ENCODE data around the gene ACLY. TPM values are rescaled to one million over a fixed set of nuclear protein-coding genes. Genes with fewer than 3 reads are reported as not detected.

Gene ACLY
- total and polyA plus RNA-seq, 2 of the 13 experiments (the other 11 are each of a cell fraction or from before 2014, with no cell fraction given) = 111 to 218 TPM

DNA sequence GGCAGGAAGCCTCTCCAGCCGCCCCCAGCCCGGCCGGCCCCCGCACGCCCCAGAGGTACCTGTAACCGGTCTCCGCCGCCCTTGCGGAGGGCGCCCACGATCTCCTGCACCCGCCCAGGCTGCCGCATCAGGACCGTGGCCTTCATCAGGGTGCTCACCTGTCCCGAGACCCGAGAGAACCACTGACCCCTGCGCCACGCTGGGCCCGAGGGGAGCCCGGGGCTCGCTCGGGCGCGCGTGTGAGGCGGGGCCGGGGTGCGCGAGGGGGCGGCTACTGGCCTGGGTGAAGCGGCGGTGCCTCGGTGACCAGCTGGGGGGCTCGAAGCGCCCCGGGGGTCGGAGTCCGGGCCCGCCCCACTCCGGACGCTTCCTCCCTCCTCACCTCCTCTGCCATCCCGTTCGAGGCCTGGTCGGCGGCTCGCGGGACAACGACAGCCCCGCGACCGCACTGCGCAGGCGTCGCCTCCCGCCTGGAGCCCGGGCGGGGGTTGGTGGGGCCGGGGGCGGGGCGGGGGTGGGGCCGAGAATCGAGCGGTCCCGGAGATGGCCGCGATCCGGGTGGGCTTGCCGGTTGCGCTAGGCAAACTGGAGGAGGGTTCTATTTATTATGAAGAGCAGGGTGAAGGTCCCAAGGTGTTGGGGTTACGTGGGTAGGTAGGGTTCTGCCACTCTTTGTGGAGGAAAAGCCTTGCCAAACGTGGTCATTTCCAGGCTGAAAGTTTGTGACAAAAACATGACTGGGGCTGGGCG is 82.8 kb downstream of the ACLY start, which contains the start of gene NT5C3B (continued):
- TF ChIP-seq RNF219 (CRISPR knock-in tag; IDR thresholded peaks at IDR 0.05) (no peak), HOXA9 (CRISPR knock-in tag; IDR thresholded peaks at IDR 0.05; ENCODE audit: borderline replicate concordance) (no peak; the same call in 1 of the 2 replicates), MEIS1 (CRISPR knock-in tag; IDR thresholded peaks at IDR 0.05; ENCODE audit: borderline replicate concordance) (peak; percentile 59; the same call in 1 of the 2 replicates), ZNF691 (CRISPR knock-in tag; IDR thresholded peaks at IDR 0.05; ENCODE audit: borderline replicate concordance, low read depth) (no peak), ZNF274 (CRISPR knock-in tag; IDR thresholded peaks at IDR 0.05) (peak; percentile 73; the same call in 1 of the 2 replicates), ZNF674 (CRISPR knock-in tag; IDR thresholded peaks at IDR 0.05; ENCODE audit: low read depth) (peak; percentile 83; the same call in 1 of the 2 replicates), NFRKB (IDR thresholded peaks at IDR 0.05) (no peak), SMAD9 (CRISPR knock-in tag; IDR thresholded peaks at IDR 0.05) (peak; percentile 69; the same call in 1 of the 2 replicates), CHD4 (IDR thresholded peaks at IDR 0.05; ENCODE audit: borderline replicate concordance, low read length) (no peak), TOE1 (CRISPR knock-in tag; IDR thresholded peaks at IDR 0.05) (no peak), WIZ (CRISPR knock-in tag; IDR thresholded peaks at IDR 0.05) (peak; percentile 60; the same call in 1 of the 2 replicates), ZNF24 (IDR thresholded peaks at IDR 0.05) (no peak), KAT7 (CRISPR knock-in tag; IDR thresholded peaks at IDR 0.05; ENCODE audit: borderline replicate concordance) (peak; percentile 48; the same call in 1 of the 2 replicates)
- TF ChIP-seq, protein P1, sequence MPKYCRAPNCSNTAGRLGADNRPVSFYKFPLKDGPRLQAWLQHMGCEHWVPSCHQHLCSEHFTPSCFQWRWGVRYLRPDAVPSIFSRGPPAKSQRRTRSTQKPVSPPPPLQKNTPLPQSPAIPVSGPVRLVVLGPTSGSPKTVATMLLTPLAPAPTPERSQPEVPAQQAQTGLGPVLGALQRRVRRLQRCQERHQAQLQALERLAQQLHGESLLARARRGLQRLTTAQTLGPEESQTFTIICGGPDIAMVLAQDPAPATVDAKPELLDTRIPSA (CRISPR knock-in tag; IDR thresholded peaks at IDR 0.05; ENCODE audit: borderline replicate concordance) = no peak
- TF ChIP-seq, protein P2, sequence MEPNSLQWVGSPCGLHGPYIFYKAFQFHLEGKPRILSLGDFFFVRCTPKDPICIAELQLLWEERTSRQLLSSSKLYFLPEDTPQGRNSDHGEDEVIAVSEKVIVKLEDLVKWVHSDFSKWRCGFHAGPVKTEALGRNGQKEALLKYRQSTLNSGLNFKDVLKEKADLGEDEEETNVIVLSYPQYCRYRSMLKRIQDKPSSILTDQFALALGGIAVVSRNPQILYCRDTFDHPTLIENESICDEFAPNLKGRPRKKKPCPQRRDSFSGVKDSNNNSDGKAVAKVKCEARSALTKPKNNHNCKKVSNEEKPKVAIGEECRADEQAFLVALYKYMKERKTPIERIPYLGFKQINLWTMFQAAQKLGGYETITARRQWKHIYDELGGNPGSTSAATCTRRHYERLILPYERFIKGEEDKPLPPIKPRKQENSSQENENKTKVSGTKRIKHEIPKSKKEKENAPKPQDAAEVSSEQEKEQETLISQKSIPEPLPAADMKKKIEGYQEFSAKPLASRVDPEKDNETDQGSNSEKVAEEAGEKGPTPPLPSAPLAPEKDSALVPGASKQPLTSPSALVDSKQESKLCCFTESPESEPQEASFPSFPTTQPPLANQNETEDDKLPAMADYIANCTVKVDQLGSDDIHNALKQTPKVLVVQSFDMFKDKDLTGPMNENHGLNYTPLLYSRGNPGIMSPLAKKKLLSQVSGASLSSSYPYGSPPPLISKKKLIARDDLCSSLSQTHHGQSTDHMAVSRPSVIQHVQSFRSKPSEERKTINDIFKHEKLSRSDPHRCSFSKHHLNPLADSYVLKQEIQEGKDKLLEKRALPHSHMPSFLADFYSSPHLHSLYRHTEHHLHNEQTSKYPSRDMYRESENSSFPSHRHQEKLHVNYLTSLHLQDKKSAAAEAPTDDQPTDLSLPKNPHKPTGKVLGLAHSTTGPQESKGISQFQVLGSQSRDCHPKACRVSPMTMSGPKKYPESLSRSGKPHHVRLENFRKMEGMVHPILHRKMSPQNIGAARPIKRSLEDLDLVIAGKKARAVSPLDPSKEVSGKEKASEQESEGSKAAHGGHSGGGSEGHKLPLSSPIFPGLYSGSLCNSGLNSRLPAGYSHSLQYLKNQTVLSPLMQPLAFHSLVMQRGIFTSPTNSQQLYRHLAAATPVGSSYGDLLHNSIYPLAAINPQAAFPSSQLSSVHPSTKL (CRISPR knock-in tag; IDR thresholded peaks at IDR 0.05) = no peak
- TF ChIP-seq, protein P3, sequence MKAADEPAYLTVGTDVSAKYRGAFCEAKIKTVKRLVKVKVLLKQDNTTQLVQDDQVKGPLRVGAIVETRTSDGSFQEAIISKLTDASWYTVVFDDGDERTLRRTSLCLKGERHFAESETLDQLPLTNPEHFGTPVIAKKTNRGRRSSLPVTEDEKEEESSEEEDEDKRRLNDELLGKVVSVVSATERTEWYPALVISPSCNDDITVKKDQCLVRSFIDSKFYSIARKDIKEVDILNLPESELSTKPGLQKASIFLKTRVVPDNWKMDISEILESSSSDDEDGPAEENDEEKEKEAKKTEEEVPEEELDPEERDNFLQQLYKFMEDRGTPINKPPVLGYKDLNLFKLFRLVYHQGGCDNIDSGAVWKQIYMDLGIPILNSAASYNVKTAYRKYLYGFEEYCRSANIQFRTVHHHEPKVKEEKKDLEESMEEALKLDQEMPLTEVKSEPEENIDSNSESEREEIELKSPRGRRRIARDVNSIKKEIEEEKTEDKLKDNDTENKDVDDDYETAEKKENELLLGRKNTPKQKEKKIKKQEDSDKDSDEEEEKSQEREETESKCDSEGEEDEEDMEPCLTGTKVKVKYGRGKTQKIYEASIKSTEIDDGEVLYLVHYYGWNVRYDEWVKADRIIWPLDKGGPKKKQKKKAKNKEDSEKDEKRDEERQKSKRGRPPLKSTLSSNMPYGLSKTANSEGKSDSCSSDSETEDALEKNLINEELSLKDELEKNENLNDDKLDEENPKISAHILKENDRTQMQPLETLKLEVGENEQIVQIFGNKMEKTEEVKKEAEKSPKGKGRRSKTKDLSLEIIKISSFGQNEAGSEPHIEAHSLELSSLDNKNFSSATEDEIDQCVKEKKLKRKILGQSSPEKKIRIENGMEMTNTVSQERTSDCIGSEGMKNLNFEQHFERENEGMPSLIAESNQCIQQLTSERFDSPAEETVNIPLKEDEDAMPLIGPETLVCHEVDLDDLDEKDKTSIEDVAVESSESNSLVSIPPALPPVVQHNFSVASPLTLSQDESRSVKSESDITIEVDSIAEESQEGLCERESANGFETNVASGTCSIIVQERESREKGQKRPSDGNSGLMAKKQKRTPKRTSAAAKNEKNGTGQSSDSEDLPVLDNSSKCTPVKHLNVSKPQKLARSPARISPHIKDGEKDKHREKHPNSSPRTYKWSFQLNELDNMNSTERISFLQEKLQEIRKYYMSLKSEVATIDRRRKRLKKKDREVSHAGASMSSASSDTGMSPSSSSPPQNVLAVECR (CRISPR knock-in tag; IDR thresholded peaks at IDR 0.05; ENCODE audit: borderline replicate concordance) = peak; percentile 78; the same call in 1 of the 2 replicates

Measured in HepG2 (cell line).